ENCODE data around the gene DDI1.

Gene DDI1

DNA sequence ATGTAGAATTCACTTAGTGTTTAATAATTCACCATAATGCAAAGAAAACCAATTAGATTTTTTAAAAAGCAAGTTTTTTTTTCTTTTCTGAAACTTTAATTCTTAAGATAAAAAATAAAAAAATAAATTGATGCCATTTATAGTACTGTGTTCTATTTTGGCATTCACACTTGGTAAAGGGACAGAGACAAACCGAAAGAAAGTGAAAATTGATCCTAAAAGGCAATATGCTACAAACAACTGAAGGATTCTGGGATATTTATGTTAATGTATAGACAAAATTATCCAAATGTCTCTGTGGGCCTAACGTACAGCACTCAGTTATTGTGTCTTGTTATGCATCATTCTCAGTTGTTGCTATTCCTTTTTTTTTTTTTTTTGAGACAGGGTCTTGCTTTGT is 41.9 kb upstream of the DDI1 start:
- no peak for DNase-seq
- in situ Hi-C loops (cut with HindIII; ENCODE audit: low pct_ligation_motif_present, low sequenced_read_pairs) = no loop called here
- no peaks in the 10 kb centered on the region for H3K27me3 ChIP-seq (replicated peaks)
- no peak overlapping the region for H3K4me3 ChIP-seq (ENCODE audit: low read depth, low read length)
- H3K27ac ChIP-seq = no peak overlapping the region
- TF ChIP-seq, protein P1, sequence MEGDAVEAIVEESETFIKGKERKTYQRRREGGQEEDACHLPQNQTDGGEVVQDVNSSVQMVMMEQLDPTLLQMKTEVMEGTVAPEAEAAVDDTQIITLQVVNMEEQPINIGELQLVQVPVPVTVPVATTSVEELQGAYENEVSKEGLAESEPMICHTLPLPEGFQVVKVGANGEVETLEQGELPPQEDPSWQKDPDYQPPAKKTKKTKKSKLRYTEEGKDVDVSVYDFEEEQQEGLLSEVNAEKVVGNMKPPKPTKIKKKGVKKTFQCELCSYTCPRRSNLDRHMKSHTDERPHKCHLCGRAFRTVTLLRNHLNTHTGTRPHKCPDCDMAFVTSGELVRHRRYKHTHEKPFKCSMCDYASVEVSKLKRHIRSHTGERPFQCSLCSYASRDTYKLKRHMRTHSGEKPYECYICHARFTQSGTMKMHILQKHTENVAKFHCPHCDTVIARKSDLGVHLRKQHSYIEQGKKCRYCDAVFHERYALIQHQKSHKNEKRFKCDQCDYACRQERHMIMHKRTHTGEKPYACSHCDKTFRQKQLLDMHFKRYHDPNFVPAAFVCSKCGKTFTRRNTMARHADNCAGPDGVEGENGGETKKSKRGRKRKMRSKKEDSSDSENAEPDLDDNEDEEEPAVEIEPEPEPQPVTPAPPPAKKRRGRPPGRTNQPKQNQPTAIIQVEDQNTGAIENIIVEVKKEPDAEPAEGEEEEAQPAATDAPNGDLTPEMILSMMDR (IDR thresholded peaks at IDR 0.05; ENCODE audit: low read depth, low read length, missing control alignments) = no peak
- no peaks in the 10 kb centered on the region for H3K36me3 ChIP-seq (replicated peaks)

DNA sequence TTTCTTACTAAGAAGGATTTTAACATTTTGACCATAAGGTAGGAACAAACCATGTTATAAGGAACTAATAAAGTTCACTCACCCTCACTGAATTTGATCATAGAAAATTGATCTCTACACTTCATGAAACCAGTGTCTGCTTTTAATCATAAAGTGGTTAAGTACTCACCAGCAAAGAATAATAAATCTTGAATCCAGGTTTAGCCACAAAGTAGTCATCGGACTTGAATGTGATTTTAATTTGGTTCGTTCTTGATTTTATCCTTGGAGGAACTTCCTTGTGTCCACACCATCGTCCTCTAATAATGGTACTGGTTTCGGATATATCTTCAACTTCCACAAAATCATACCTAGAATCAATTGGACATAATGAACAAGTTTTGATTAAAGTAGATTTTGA is 40.5 kb upstream of the DDI1 start:
- DNase-seq = no peak
- H3K27me3 ChIP-seq (replicated peaks) = no peaks in the 10 kb centered on the region
- H3K36me3 ChIP-seq (replicated peaks) = no peaks in the 10 kb centered on the region
- in situ Hi-C loops (cut with HindIII; ENCODE audit: low pct_ligation_motif_present, low sequenced_read_pairs) = no loop called here
- no peak overlapping the region for H3K27ac ChIP-seq
- TF ChIP-seq, protein P1 (IDR thresholded peaks at IDR 0.05; ENCODE audit: low read depth, low read length, missing control alignments) = no peak
- H3K4me3 ChIP-seq (ENCODE audit: low read depth, low read length) = no peak overlapping the region

DNA sequence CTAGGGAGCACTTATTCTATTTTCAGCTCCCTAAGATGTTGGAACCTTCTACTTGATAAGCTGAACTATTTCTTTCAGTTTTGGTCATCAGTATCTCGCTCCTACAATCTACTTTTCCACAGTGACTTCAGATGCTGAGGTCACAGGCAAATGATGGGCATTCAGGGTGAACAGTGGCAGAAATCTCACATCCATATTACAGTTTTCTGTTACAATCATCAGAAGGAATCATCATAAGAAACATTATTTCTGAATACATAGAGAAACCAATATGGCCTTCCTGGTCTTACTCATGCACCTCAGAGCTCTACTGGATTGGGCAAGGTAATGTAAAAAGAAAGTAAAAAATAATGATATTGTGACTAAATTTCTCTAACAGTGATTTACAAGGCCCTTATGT is 39.4 kb upstream of the DDI1 start:
- in situ Hi-C loops (cut with HindIII; ENCODE audit: low pct_ligation_motif_present, low sequenced_read_pairs) = no loop called here
- no peaks in the 10 kb centered on the region for H3K36me3 ChIP-seq (replicated peaks)
- no peak for DNase-seq
- no peak overlapping the region for H3K4me3 ChIP-seq (ENCODE audit: low read depth, low read length)
- no peaks in the 10 kb centered on the region for H3K27me3 ChIP-seq (replicated peaks)
- TF ChIP-seq, protein P1 (IDR thresholded peaks at IDR 0.05; ENCODE audit: low read depth, low read length, missing control alignments) = no peak
- H3K27ac ChIP-seq = no peak overlapping the region

DNA sequence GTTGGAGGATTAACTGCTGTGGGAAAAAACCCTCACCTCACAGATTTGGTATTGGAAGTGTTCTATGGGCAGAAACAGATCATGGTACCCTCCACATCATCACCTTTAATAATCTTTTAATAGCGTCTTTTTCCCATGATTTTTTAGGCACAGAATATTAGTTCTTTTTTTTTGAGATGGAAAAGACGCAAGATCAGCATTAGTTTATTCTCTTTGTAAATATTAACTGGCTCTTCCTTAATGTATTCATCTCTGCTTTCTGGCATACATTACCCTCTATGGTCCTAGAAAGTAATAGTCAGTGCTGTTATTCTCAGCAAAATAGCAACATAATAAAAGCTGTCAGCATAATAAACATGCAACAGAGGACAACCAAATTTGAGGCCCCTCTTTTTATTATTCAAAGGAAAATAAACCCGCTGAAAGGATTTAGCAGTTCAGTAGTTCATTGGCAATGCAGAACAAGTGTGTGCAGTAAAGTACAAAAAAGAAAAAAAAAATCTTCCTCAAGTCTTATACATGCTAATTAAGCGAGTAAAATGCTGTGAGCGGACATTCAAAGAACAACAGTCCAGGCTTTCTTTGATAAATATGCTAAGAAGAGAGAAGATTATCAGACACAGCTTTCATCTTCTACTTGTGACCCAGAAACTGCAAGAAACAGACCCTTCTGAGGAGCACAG is 37.5 kb upstream of the DDI1 start:
- in situ Hi-C loops (cut with HindIII; ENCODE audit: low pct_ligation_motif_present, low sequenced_read_pairs) = no loop called here
- TF ChIP-seq, protein P1 (IDR thresholded peaks at IDR 0.05; ENCODE audit: low read depth, low read length, missing control alignments) = no peak
- no peak for DNase-seq
- H3K4me3 ChIP-seq (ENCODE audit: low read depth, low read length) = no peak overlapping the region
- H3K36me3 ChIP-seq (replicated peaks) = no peaks in the 10 kb centered on the region
- H3K27ac ChIP-seq = no peak overlapping the region
- no peaks in the 10 kb centered on the region for H3K27me3 ChIP-seq (replicated peaks)

DNA sequence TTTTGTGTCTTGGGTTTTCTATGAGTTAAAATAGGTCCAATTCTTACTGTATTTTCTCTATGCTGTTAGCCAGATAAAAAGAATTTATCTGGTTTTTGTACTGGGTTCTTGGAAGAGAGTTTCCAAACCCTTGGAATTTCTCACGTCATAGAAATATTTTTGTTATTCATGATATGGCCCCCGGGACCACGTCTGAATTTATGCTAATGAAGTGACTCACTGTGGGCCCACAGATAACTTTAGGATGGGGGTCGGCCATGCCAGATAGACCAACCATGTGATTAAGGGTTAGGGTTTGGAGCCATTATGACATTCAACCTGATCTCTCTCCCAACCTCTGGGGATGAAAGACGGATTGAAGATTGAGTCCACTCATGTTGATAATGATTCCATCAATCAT is 35.6 kb upstream of the DDI1 start:
- in situ Hi-C loops (cut with HindIII; ENCODE audit: low pct_ligation_motif_present, low sequenced_read_pairs) = no loop called here
- TF ChIP-seq, protein P1 (IDR thresholded peaks at IDR 0.05; ENCODE audit: low read depth, low read length, missing control alignments) = no peak
- H3K27ac ChIP-seq = no peak overlapping the region
- no peak overlapping the region for H3K4me3 ChIP-seq (ENCODE audit: low read depth, low read length)
- no peaks in the 10 kb centered on the region for H3K36me3 ChIP-seq (replicated peaks)
- DNase-seq = peak; percentile 40
- no peaks in the 10 kb centered on the region for H3K27me3 ChIP-seq (replicated peaks)

DNA sequence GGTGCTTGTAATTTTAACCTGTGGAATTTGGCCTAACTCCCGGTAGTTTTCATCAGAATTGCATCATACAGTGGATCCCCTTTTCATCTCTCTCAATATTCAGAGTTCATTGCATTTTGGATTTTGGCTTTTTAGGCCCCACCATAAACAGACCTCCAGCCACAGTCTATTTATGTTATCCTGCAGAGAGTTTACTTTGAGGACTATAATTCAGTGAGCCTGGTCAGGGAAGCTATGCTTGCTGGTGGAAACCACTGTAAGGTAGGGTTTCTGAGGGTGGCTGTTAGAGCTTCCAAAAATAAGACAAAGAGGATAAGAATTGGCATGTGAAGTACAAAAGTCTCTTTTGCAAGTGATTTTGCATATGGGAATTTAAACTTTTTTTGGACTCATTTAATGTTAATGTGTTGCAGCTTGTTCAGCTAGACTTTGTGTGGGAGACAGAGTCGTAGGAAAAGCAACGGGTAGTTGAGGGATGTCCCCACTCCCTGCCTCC is 34.8 kb upstream of the DDI1 start:
- TF ChIP-seq, protein P1 (IDR thresholded peaks at IDR 0.05; ENCODE audit: low read depth, low read length, missing control alignments) = no peak
- in situ Hi-C loops (cut with HindIII; ENCODE audit: low pct_ligation_motif_present, low sequenced_read_pairs) = no loop called here
- H3K4me3 ChIP-seq (ENCODE audit: low read depth, low read length) = no peak overlapping the region
- H3K27me3 ChIP-seq (replicated peaks) = no peaks in the 10 kb centered on the region
- DNase-seq = peak; percentile 6
- no peaks in the 10 kb centered on the region for H3K36me3 ChIP-seq (replicated peaks)
- no peak overlapping the region for H3K27ac ChIP-seq

Measured in brain microvascular endothelial cell (primary cell).